ENCODE measurements around the gene MYH3.

GRCh38 chr17:10687499-10687898, 30.4 kb upstream of the MYH3 start:
- TF ChIP-seq CTCF (IDR thresholded peaks at IDR 0.05) (no peak), POLR2A (IDR thresholded peaks at IDR 0.05) (no peak), POLR2AphosphoS5 (IDR thresholded peaks at IDR 0.05; ENCODE audit: insufficient read depth in 1 of 2, low read depth in 1 of 2) (no peak)
